IMR-90 (cell line): ENCODE measurements around the gene TDRD7. TPM values are rescaled to one million over a fixed set of nuclear protein-coding genes. Genes with fewer than 3 reads are reported as not detected.

Source experiments
- ATAC-seq: fragments of 200-7000 bp; cut with Tn5 transposase; 2 replicates; pipeline ENCODE4 v1.9.1; 2020; ENCODE audit warnings: low read depth, mild to moderate bottlenecking, moderate library complexity
- BruUV-seq: library from RNA; stranded (reverse); fragments of 400-500 nt; replicated peaks from 2 replicates; lab custom pipeline; 2021; lab: Mats Ljungman, UMichigan
- CTCF ChIA-PET: fragments of 300-600 bp; formaldehyde crosslinking; extraction: SDS; loops from one replicate; lab custom pipeline; 2021; ENCODE audit warnings: antibody characterized with exemption; lab: Yijun Ruan, JAX
- POLR2A ChIA-PET: fragments of 300-600 bp; sonication (Branson Sonifier 250); formaldehyde crosslinking; loops from one replicate; lab custom pipeline; 2022; ENCODE audit warnings: antibody characterized with exemption; ENCODE audit not compliant: unreplicated experiment; lab: Charles Lee
- DNase-seq: peaks from one replicate; pipeline ENCODE4 v3.0.0; 2013
- H2AFZ ChIP-seq: replicated peaks from 2 replicates; pipeline ENCODE3; 2013; ENCODE audit warnings: low read length, mild to moderate bottlenecking; ENCODE audit not compliant: poor library complexity
- H2AK5ac ChIP-seq: 2 replicates; pipeline ENCODE4 v1.6.1; 2013; ENCODE audit warnings: low read depth, low read length, inconsistent platforms
- H2AK9ac ChIP-seq: replicated peaks from 2 replicates; pipeline ENCODE3; 2013; ENCODE audit warnings: mild to moderate bottlenecking, low read depth, low read length, moderate library complexity; ENCODE audit not compliant: poor library complexity
- H2BK120ac ChIP-seq: 2 replicates; pipeline ENCODE4 v1.6.1; 2013; ENCODE audit warnings: low read depth, low read length, inconsistent platforms
- H2BK15ac ChIP-seq: 3 replicates; pipeline ENCODE4 v1.6.1; 2013; ENCODE audit warnings: low read depth, low read length, inconsistent platforms
- H2BK20ac ChIP-seq: 2 replicates; pipeline ENCODE4 v1.6.1; 2013; ENCODE audit warnings: low read depth, mild to moderate bottlenecking, inconsistent platforms, low read length, moderate library complexity
- H2BK5ac ChIP-seq: 2 replicates; pipeline ENCODE4 v1.6.1; 2013; ENCODE audit warnings: mild to moderate bottlenecking, low read depth, low read length, inconsistent platforms; ENCODE audit not compliant: poor library complexity, severe bottlenecking
- H3K14ac ChIP-seq: replicated peaks from 2 replicates; pipeline ENCODE4 v1.6.1; 2013; ENCODE audit warnings: low read depth, low read length, inconsistent platforms
- H3K18ac ChIP-seq: 2 replicates; pipeline ENCODE4 v1.6.1; 2013; ENCODE audit warnings: low read depth, low read length, control low read depth
- H3K23ac ChIP-seq: 2 replicates; pipeline ENCODE4 v1.6.1; 2013; ENCODE audit warnings: low read depth, low read length, inconsistent platforms
- H3K27ac ChIP-seq: 2 replicates; pipeline ENCODE4 v1.5.1; 2013; ENCODE audit warnings: mild to moderate bottlenecking, control low read depth, low read length; ENCODE audit not compliant: insufficient read depth
- H3K27me3 ChIP-seq: 2 replicates; pipeline ENCODE4 v1.6.1; 2013; ENCODE audit warnings: low read length; ENCODE audit not compliant: control insufficient read depth, insufficient read depth
- H3K36me3 ChIP-seq: 2 replicates; pipeline ENCODE4 v1.6.1; 2013; ENCODE audit warnings: low read length, mixed read lengths; ENCODE audit not compliant: control insufficient read depth, insufficient read depth
- H3K4ac ChIP-seq: 2 replicates; pipeline ENCODE4 v1.6.1; 2013; ENCODE audit warnings: low read depth, low read length, inconsistent platforms
- H3K4me1 ChIP-seq: 2 replicates; pipeline ENCODE4 v1.6.1; 2013; ENCODE audit warnings: low read length, mixed read lengths; ENCODE audit not compliant: control insufficient read depth, insufficient read depth
- H3K4me2 ChIP-seq: 2 replicates; pipeline ENCODE4 v1.6.1; 2013; ENCODE audit warnings: low read depth, mild to moderate bottlenecking, control low read depth, low read length, moderate library complexity
- H3K4me3 ChIP-seq: 2 replicates; pipeline ENCODE4 v1.5.1; 2013; ENCODE audit warnings: low read depth, mild to moderate bottlenecking, control low read depth, low read length, moderate library complexity; ENCODE audit not compliant: insufficient read depth
- H3K56ac ChIP-seq: 2 replicates; pipeline ENCODE4 v1.6.1; 2013; ENCODE audit warnings: low read length, inconsistent platforms; ENCODE audit not compliant: insufficient read depth; ENCODE audit errors: extremely low read depth
- H3K79me1 ChIP-seq, 2 experiments: 2 replicates each; pipeline ENCODE4 v1.6.1; 2013; ENCODE audit warnings: low read length in 2 of 2, inconsistent platforms in 1 of 2, low read depth in 1 of 2
- H3K9ac ChIP-seq: 2 replicates; pipeline ENCODE4 v1.6.1; 2013; ENCODE audit warnings: low read depth, low read length, control low read depth
- H3K9me1 ChIP-seq: 2 replicates; pipeline ENCODE4 v1.6.1; 2013; ENCODE audit warnings: low read length, inconsistent platforms; ENCODE audit not compliant: insufficient read depth
- H3K9me3 ChIP-seq: 2 replicates; pipeline ENCODE4 v1.6.1; 2013; ENCODE audit warnings: low read length; ENCODE audit not compliant: control insufficient read depth, insufficient read depth
- H4K20me1 ChIP-seq: 2 replicates; pipeline ENCODE4 v1.6.1; 2013; ENCODE audit warnings: low read length, inconsistent platforms; ENCODE audit not compliant: insufficient read depth
- H4K5ac ChIP-seq: 2 replicates; pipeline ENCODE4 v1.6.1; 2013; ENCODE audit warnings: mild to moderate bottlenecking, low read depth, low read length, control low read depth
- H4K8ac ChIP-seq, 2 experiments: 2 replicates each; pipeline ENCODE4 v1.6.1; 2013; ENCODE audit warnings: low read depth in 2 of 2, low read length in 2 of 2, control low read depth in 1 of 2, inconsistent platforms in 1 of 2
- H4K91ac ChIP-seq: 2 replicates; pipeline ENCODE4 v1.6.1; 2013; ENCODE audit warnings: low read depth, low read length, inconsistent platforms; ENCODE audit not compliant: insufficient read depth
- CEBPB ChIP-seq: IDR thresholded peaks from 2 replicates; pipeline ENCODE4 v1.6.1; 2012; ENCODE audit warnings: low read depth, low read length, improper control_type of control experiment
- MAFK ChIP-seq: IDR thresholded peaks from 2 replicates; pipeline ENCODE4 v1.6.1; 2012; ENCODE audit warnings: low read depth, low read length, improper control_type of control experiment
- MAZ ChIP-seq: IDR thresholded peaks from 2 replicates; pipeline ENCODE4 v1.6.1; 2012; ENCODE audit warnings: low read depth, mild to moderate bottlenecking, low read length, improper control_type of control experiment, moderate library complexity, borderline replicate concordance
- RCOR1 ChIP-seq: IDR thresholded peaks from 2 replicates; pipeline ENCODE4 v1.6.1; 2012; ENCODE audit warnings: mild to moderate bottlenecking, low read length, improper control_type of control experiment; ENCODE audit not compliant: insufficient replicate concordance
- SMC3 ChIP-seq: fragments of 150-350 bp; IDR thresholded peaks from 2 replicates; pipeline ENCODE4 v1.6.1; 2016; ENCODE audit warnings: low read depth, mild to moderate bottlenecking, antibody characterized with exemption, low read length, moderate library complexity
- WGBS, 2 experiments: methylation state at CpG; one replicate each; pipeline versions ENCODE4 v1.1.5 to v1.1.7; 2013; ENCODE audit warnings: missing lambda C conversion rate in 2 of 2; ENCODE audit not compliant: insufficient read length in 1 of 2; ENCODE audit errors: extremely low coverage in 2 of 2; 5-methylcytosine and 5-hydroxymethylcytosine counted together
- dilution Hi-C: fragments of 300-500 bp; cut with HindIII; formaldehyde crosslinking; loops from one replicate; pipeline ENCODE4 v1.14.3; 2018; ENCODE audit warnings: low sequenced_read_pairs; ENCODE audit not compliant: unreplicated experiment
- in situ Hi-C: fragments of 300-500 bp; cut with MboI; formaldehyde crosslinking; loops from 3 replicates; pipeline ENCODE4 v1.14.3; 2019; ENCODE audit warnings: low sequenced_read_pairs, inconsistent platforms, mixed read lengths
- intact Hi-C: fragments of 100-400 bp; cut with micrococcal nuclease; formaldehyde crosslinking; loops from 2 replicates; pipeline ENCODE4 v1.10.0; 2022
- polyA plus RNA-seq, 3 experiments: library from polyadenylated mRNA; depleted of rRNA; stranded (reverse); fragments of >200 nt; gene quantifications; 2 replicates each; pipeline ENCODE4 v1.2.3, GENCODE V29; 2012; ENCODE audit warnings: low replicate concordance in 1 of 3
- total RNA-seq: library from RNA; depleted of rRNA; stranded (reverse); fragments of >200 nt; gene quantifications from 2 replicates; pipeline ENCODE4 v1.2.3, GENCODE V29; 2012
- TF ChIP-seq, protein P1 (sequence below): fragments of 150-350 bp; IDR thresholded peaks from 2 replicates; pipeline ENCODE4 v1.6.1; 2017; ENCODE audit warnings: mild to moderate bottlenecking, antibody characterized with exemption, low read length, low read depth

The TDRD7 gene
- total and polyA plus RNA-seq, 2 of the 4 experiments (the other 2 are of a cell fraction) = 4.4 to 9.7 TPM

DNA sequence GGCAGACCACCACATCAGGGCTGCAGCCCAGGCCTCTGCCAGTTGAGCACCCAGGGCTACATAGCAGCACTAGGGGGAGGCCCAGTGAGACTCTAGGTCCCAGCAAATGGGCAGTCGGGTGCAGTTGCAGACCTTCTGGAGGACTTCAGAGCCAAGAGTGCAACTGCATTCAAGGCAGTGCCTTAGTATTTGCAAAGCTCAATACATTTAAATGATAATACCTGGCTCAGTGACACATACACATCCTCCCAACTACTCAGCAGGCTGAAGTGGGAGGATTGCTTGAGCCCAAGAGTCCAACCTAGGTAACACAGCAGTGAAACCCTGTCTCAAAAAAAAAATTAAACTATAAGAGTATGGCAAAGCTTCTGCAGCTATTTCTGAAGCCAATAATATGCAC lies 51.0 kb downstream of the TDRD7 start:
- DNase-seq = no peak
- Histone ChIP-seq H2AK9ac (no peak overlapping the region), H4K5ac (no peak overlapping the region), H3K23ac (no peak overlapping the region), H2BK20ac (no peak overlapping the region), H3K79me1 (no peaks in the 10 kb centered on the region), H3K56ac (no peak overlapping the region), H3K4me1 (no peaks in the 10 kb centered on the region), H3K9ac (no peak overlapping the region), H3K18ac (no peak overlapping the region), H4K20me1 (no peaks in the 10 kb centered on the region), H2BK15ac (no peak overlapping the region), H3K9me1 (peaks cover 3% of the 10 kb centered on the region; the same call in 1 of the 2 replicates), H3K14ac (no peak overlapping the region), H4K8ac (no peak overlapping the region), H2AK5ac (no peak overlapping the region), H3K27me3 (no peaks in the 10 kb centered on the region), H3K4ac (no peak overlapping the region), H3K4me3 (no peak overlapping the region), H2BK5ac (no peak overlapping the region), H3K4me2 (no peak overlapping the region), H3K36me3 (peaks cover 5% of the 10 kb centered on the region; the same call in 1 of the 2 replicates), H2BK120ac (no peak overlapping the region), H2AFZ (no peak overlapping the region), H3K27ac (no peak overlapping the region), H3K9me3 (no peaks in the 10 kb centered on the region), H4K91ac (no peak overlapping the region)
- CTCF ChIA-PET = interaction anchor here (0.8 to 0.9 kb wide), 2 partner anchors 141 to 153 kb away, joined by 5 read pairs; no protein-coding TSS in a partner anchor
- no peak for TF ChIP-seq RCOR1
- TF ChIP-seq, protein P1, sequence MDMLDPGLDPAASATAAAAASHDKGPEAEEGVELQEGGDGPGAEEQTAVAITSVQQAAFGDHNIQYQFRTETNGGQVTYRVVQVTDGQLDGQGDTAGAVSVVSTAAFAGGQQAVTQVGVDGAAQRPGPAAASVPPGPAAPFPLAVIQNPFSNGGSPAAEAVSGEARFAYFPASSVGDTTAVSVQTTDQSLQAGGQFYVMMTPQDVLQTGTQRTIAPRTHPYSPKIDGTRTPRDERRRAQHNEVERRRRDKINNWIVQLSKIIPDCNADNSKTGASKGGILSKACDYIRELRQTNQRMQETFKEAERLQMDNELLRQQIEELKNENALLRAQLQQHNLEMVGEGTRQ = no peak
- no peak for TF ChIP-seq MAFK
- no peak for TF ChIP-seq CEBPB
- no peak for TF ChIP-seq SMC3
- TF ChIP-seq MAZ = no peak
- ATAC-seq = no peak
- in situ Hi-C loops (no loop called here), intact Hi-C loops (loop anchor here (10.0 kb wide), 1 partner anchor 432 kb away; no protein-coding TSS in a partner anchor), dilution Hi-C loops (no loop called here)
- BruUV-seq = no TSS peak
- POLR2A ChIA-PET = no interaction called here
- WGBS, 2 experiments = no CpG with 5 or more reads among the region's 1 CpG
